Measurements from ENCODE around the gene EEF2KMT. TPM values are rescaled to one million over a fixed set of nuclear protein-coding genes. Genes with fewer than 3 reads are reported as not detected.
A peak's percentile ranks its signal among the peaks of the same experiment; 100 is the strongest.

EEF2KMT gene
- total RNA-seq, 1 donor = 9.0 TPM

GRCh38 chr16:5073279-5073629 lies 24.3 kb downstream of the EEF2KMT start:
- H3K27me3 ChIP-seq (ENCODE audit: insufficient read depth, low read length) = no peaks in the 10 kb centered on the region
- no peak for TF ChIP-seq CTCF (IDR thresholded peaks at IDR 0.05; ENCODE audit: extremely low read depth, low read depth, low read length)
- peak; percentile 85 for DNase-seq (ENCODE audit: insufficient read length, low spot score, missing footprints)
- H3K4me3 ChIP-seq (ENCODE audit: insufficient read depth, low read length) = peak overlapping the region; percentile 89
- H3K4me1 ChIP-seq (ENCODE audit: insufficient read depth, low read length) = peaks cover 18% of the 10 kb centered on the region
- no peaks in the 10 kb centered on the region for H3K9me3 ChIP-seq (ENCODE audit: low read depth, low read length)
- peak overlapping the region; percentile 67 for H3K27ac ChIP-seq (ENCODE audit: low read depth, low read length)
- H3K36me3 ChIP-seq (ENCODE audit: insufficient read depth, low read length) = peaks cover 23% of the 10 kb centered on the region
- H4K20me1 ChIP-seq (ENCODE audit: insufficient read depth, low read length) = no peaks in the 10 kb centered on the region
- no peak overlapping the region for H2AFZ ChIP-seq (ENCODE audit: low read length)
- H3K79me2 ChIP-seq (ENCODE audit: insufficient read depth, low read length) = peaks cover 36% of the 10 kb centered on the region
- peak overlapping the region; percentile 90 for H3K4me2 ChIP-seq (ENCODE audit: insufficient read depth, low read length)

GRCh38 chr16:5072334-5073278 lies 25.0 kb downstream of the EEF2KMT start:
- H4K20me1 ChIP-seq (ENCODE audit: insufficient read depth, low read length) = no peaks in the 10 kb centered on the region
- no peak for DNase-seq (ENCODE audit: insufficient read length, low spot score, missing footprints)
- peak overlapping the region; percentile 91 for H2AFZ ChIP-seq (ENCODE audit: low read length)
- TF ChIP-seq CTCF (IDR thresholded peaks at IDR 0.05; ENCODE audit: extremely low read depth, low read depth, low read length) = no peak
- peak overlapping the region; percentile 67 for H3K27ac ChIP-seq (ENCODE audit: low read depth, low read length)
- H3K4me2 ChIP-seq (ENCODE audit: insufficient read depth, low read length) = peak overlapping the region; percentile 90
- H3K4me1 ChIP-seq (ENCODE audit: insufficient read depth, low read length) = peaks cover 18% of the 10 kb centered on the region
- peaks cover 21% of the 10 kb centered on the region for H3K36me3 ChIP-seq (ENCODE audit: insufficient read depth, low read length)
- H3K4me3 ChIP-seq (ENCODE audit: insufficient read depth, low read length) = peak overlapping the region; percentile 89
- no peaks in the 10 kb centered on the region for H3K27me3 ChIP-seq (ENCODE audit: insufficient read depth, low read length)
- peaks cover 36% of the 10 kb centered on the region for H3K79me2 ChIP-seq (ENCODE audit: insufficient read depth, low read length)
- H3K9me3 ChIP-seq (ENCODE audit: low read depth, low read length) = no peaks in the 10 kb centered on the region

DNA sequence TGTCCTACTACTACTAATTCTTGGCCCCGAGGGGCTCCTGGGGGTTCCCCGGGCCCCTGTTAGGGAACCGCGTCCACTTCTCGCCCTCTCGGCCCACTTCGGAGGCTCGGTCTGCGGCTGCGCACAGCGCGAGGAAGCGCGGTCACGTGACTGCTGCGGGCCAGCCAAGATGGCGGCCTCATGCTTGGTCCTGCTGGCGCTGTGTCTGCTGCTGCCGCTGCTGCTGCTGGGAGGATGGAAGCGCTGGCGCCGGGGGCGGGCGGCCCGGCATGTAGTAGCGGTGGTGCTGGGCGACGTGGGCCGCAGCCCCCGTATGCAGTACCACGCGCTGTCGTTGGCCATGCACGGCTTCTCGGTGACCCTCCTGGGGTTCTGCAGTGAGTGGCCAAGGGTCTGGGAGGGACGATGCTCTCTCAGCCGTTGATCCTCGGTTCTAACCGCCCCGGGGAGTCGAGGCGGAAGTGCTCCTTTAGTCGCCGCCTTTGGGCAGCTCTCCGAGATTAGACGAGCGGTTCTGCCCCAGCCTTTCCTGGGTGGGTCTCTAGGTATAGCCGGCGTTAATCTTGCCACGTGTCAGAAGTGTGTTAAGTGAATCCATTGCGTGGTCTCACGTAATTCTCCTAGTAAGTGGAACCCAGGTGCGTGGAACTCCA lies 25.8 kb downstream of the EEF2KMT start, which contains the start of gene ALG1:
TSS of gene ALG1 (plus strand) at position 163 of the 653 bp plus-strand sequence. CDS start at position 170, 7 bp downstream.
- Histone ChIP-seq H3K4me3 (ENCODE audit: insufficient read depth, low read length) (peak within 1 kb of the TSS; percentile 89), H3K4me1 (ENCODE audit: insufficient read depth, low read length) (peaks cover 18% of the 10 kb centered on the region), H4K20me1 (ENCODE audit: insufficient read depth, low read length) (no peaks in the 10 kb centered on the region), H3K9me3 (ENCODE audit: low read depth, low read length) (no peaks in the 10 kb centered on the region), H2AFZ (ENCODE audit: low read length) (peak within 1 kb of the TSS; percentile 91), H3K27ac (ENCODE audit: low read depth, low read length) (peak within 1 kb of the TSS; percentile 67), H3K36me3 (ENCODE audit: insufficient read depth, low read length) (peaks cover 16% of the 10 kb centered on the region), H3K79me2 (ENCODE audit: insufficient read depth, low read length) (peaks cover 36% of the 10 kb centered on the region), H3K27me3 (ENCODE audit: insufficient read depth, low read length) (peaks cover 6% of the 10 kb centered on the region), H3K4me2 (ENCODE audit: insufficient read depth, low read length) (peak within 1 kb of the TSS; percentile 90)
- DNase-seq (ENCODE audit: insufficient read length, low spot score, missing footprints) = peak; percentile 97
- no peak for TF ChIP-seq CTCF (IDR thresholded peaks at IDR 0.05; ENCODE audit: extremely low read depth, low read depth, low read length)

DNA sequence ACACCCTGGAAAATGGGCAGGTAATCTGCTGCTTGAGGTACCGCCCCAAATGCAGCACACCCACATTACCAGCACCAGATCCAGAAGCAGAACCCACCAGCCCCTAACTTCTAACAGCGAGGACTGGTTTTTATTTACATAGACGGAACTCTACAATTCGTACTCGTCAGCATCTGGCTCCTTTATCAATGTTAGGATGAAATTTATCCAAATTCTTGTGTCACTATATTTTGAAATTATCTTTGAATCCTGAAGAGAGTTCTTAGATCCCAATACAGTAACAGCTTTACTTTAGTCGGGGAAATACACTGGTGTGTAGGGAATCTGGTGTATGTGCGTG lies 26.3 kb downstream of the EEF2KMT start:
- TF ChIP-seq CTCF (IDR thresholded peaks at IDR 0.05; ENCODE audit: extremely low read depth, low read depth, low read length) = no peak
- Histone ChIP-seq H3K4me3 (ENCODE audit: insufficient read depth, low read length) (peak overlapping the region; percentile 89), H4K20me1 (ENCODE audit: insufficient read depth, low read length) (no peaks in the 10 kb centered on the region), H2AFZ (ENCODE audit: low read length) (peak overlapping the region; percentile 91), H3K9me3 (ENCODE audit: low read depth, low read length) (no peaks in the 10 kb centered on the region), H3K4me2 (ENCODE audit: insufficient read depth, low read length) (peak overlapping the region; percentile 90), H3K79me2 (ENCODE audit: insufficient read depth, low read length) (peaks cover 36% of the 10 kb centered on the region), H3K4me1 (ENCODE audit: insufficient read depth, low read length) (peaks cover 18% of the 10 kb centered on the region), H3K36me3 (ENCODE audit: insufficient read depth, low read length) (peaks cover 14% of the 10 kb centered on the region), H3K27me3 (ENCODE audit: insufficient read depth, low read length) (peaks cover 7% of the 10 kb centered on the region), H3K27ac (ENCODE audit: low read depth, low read length) (peak overlapping the region; percentile 67)
- DNase-seq (ENCODE audit: insufficient read length, low spot score, missing footprints) = no peak
